HG02884 (cell line): ENCODE measurements around the gene ETFB.

Experiments used
- ATAC-seq: cut with Tn5 transposase; IDR thresholded peaks from one replicate; pipeline ENCODE4 v1.9.1; 2021; ENCODE audit warnings: mild to moderate bottlenecking, moderate library complexity; ENCODE audit not compliant: unreplicated experiment

Gene ETFB

GRCh38 chr19:51329411-51329810, 36.8 kb downstream of the ETFB start:
- no peak for ATAC-seq

GRCh38 chr19:51327066-51328001, 38.9 kb downstream of the ETFB start:
- no peak for ATAC-seq

- no peak for ATAC-seq
Measured at GRCh38 chr19:51326216-51327065, 39.7 kb downstream of the ETFB start.

GRCh38 chr19:51325161-51325976, 40.8 kb downstream of the ETFB start:
- no peak for ATAC-seq

GRCh38 chr19:51324167-51324481, 42.1 kb downstream of the ETFB start:
- ATAC-seq, result no peak

GRCh38 chr19:51323481-51324166, 42.6 kb downstream of the ETFB start:
- ATAC-seq, result no peak

- ATAC-seq, result no peak
Measured at GRCh38 chr19:51321799-51322198, 44.4 kb downstream of the ETFB start.

GRCh38 chr19:51320280-51320657, 45.9 kb downstream of the ETFB start:
- no peak for ATAC-seq

- no peak for ATAC-seq
Measured at GRCh38 chr19:51319649-51320279, 46.4 kb downstream of the ETFB start.

- ATAC-seq, result no peak
Measured at GRCh38 chr19:51318687-51319648, 47.2 kb downstream of the ETFB start.

- no peak for ATAC-seq
Measured at GRCh38 chr19:51317968-51318367, 48.2 kb downstream of the ETFB start.

GRCh38 chr19:51317376-51317775, 48.8 kb downstream of the ETFB start:
- no peak for ATAC-seq

- no peak for ATAC-seq
Measured at GRCh38 chr19:51316688-51317087, 49.5 kb downstream of the ETFB start.

- ATAC-seq, result no peak
Measured at GRCh38 chr19:51311351-51312257, 54.6 kb downstream of the ETFB start, which contains the start of gene IGLON5. Gene IGLON5, plus strand, starts transcription at chr19:51311644. Its CDS starts 204 bp downstream, at chr19:51311848.

GRCh38 chr19:51305479-51305878, 60.7 kb downstream of the ETFB start:
- no peak for ATAC-seq

GRCh38 chr19:51301266-51301665, 64.9 kb downstream of the ETFB start:
- ATAC-seq, result no peak

GRCh38 chr19:51297406-51297805, 68.8 kb downstream of the ETFB start:
- ATAC-seq, result no peak
